ENCODE measurements around the gene NAP1L4.

DNA sequence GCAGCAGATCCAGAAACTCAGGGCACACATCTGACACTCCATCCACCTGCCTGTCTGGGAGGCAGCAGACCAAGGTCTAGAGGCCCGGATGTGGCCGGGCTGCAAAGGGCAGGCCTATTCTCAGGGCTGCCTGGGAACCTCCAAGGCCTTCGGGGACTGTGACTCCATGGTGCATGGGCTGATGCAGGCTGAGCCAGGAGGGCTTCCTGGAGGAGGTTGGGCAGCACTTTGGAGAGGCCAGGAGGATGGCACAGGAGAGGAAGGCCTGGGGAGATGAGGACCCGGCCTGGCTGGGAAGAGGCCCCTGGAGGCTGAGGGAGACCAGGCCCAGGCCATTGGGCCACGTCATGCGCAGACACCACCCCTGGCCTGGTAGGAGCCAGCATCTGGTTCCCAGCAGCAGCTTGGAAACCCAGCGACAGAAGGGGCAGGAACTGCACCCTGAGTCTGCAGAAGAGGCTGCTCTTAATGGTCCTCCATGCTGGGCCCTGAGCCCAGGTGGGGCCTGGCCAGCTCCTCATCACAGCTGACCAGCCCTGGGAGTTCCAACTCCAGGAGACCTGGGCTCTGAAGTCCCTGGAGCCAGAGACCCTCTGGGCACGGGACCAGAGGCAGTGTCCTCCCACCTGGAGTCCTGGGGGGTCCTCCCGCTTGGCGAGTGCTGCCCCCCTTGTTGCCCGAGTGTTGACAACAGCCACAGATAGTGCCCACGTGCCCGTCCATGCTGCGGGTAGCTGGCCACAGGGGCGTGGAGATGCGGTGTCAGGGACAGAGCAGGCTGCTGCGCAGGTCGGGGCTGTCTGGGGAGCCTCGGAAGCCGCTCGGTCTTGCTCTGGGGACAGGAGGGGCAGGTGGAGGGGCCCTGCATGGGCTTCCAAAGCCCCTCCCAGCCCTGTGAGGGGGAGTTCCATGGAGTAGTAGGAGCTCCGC is 68.4 kb downstream of the NAP1L4 start:
- TF ChIP-seq, protein P1, sequence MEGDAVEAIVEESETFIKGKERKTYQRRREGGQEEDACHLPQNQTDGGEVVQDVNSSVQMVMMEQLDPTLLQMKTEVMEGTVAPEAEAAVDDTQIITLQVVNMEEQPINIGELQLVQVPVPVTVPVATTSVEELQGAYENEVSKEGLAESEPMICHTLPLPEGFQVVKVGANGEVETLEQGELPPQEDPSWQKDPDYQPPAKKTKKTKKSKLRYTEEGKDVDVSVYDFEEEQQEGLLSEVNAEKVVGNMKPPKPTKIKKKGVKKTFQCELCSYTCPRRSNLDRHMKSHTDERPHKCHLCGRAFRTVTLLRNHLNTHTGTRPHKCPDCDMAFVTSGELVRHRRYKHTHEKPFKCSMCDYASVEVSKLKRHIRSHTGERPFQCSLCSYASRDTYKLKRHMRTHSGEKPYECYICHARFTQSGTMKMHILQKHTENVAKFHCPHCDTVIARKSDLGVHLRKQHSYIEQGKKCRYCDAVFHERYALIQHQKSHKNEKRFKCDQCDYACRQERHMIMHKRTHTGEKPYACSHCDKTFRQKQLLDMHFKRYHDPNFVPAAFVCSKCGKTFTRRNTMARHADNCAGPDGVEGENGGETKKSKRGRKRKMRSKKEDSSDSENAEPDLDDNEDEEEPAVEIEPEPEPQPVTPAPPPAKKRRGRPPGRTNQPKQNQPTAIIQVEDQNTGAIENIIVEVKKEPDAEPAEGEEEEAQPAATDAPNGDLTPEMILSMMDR (IDR thresholded peaks at IDR 0.05) = no peak
- no peak for TF ChIP-seq ZFX (IDR thresholded peaks at IDR 0.05; ENCODE audit: borderline replicate concordance)

Data from 22Rv1 (cell line).